Skin of body (tissue), 2 donors: ENCODE measurements around the gene PYROXD2. TPM values are rescaled to one million over a fixed set of nuclear protein-coding genes. Genes with fewer than 3 reads are reported as not detected.

Experiments
- DNase-seq: peaks from one replicate; lab custom pipeline; 2025; lab: John Stamatoyannopoulos, UW
- total RNA-seq: library from RNA; depleted of rRNA; stranded (reverse); fragments of >200 nt; gene quantifications from one replicate; pipeline ENCODE4 v1.2.3, GENCODE V29; 2014

PYROXD2 gene
- total RNA-seq, 1 donor from 2014 or later: 9.2 TPM

- DNase-seq: no peak
Measured at GRCh38 chr10:98435178-98435577, 20.2 kb upstream of the PYROXD2 start.

DNA sequence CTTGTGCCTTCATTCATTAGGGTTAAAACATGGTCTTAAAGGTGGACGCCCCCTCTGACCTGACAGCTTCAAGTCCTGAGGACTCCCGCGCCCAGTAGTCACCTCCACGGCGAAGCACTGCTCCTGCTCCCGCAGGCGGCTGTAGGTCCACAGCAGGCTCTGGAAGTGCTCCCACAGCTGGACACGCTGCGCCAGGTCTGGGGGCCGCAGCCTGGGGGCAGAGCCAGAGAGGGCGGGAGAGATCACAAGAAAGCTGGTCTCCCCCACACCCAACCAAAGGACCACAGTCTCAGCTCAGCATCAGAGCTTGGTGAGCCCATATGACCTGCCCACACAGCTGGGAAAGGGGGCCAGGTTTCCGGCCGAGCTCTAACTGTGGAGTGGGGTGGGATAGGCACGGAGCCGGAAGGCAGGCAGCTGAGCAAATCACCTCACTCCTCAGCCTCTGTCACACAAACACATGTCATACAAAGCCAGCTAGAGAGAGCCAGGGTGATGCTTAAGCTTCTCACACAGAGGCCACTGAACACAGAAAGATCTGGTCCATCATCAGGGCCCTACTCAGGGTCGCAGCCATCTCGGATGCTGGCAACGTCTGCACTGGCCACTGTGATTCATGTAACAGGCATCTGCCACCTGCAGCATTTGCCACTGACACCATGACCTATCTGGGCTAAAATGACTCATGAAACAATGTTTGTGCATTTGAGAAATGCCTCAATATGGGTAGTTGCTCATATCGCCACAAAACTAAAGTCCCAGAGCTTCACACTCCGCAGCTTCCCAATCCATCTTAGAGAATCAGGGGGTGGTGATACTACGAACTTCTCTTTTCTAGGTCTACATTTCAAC is 19.1 kb upstream of the PYROXD2 start:
- no peak for DNase-seq

DNA sequence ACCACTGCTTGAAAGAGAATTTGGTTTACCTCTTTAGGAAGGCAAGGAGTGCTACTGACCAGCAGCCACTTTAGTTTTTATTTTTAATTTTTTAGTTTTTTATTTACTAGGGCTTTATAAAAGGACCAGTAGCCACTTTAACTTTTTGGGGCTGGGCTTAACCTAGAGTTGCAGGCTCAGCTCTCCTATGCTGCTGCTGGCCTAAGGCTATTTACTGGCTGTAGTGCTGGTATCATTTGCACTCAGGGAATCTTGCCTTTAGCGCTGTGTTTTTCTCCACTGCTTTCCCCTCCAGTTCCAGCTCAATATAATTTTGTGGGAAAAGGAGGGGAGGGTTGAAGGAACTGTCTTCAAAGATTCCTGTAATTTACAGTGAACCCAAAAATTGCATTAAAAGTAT is 18.4 kb upstream of the PYROXD2 start:
- DNase-seq: no peak

DNA sequence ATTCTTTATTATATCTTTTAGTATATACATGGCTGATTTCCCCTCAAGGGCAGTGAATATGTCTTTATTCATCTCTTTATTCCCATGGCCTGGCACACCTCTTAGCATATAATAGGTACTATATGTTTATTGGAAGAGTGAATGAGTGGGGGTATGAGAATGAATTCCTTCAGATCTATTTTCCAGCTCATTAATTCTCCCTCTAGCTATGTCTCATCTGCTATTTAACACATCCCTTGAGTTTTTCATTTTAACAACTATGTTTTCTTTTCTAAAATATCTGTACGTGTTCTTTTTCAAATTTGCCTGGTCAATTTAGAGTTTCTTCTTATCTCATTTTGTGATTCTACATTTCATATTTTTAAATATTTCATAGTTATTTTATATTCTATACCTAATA is 17.3 kb upstream of the PYROXD2 start:
- no peak for DNase-seq

GRCh38 chr10:98431016-98431415 is 16.0 kb upstream of the PYROXD2 start:
- no peak for DNase-seq

DNA sequence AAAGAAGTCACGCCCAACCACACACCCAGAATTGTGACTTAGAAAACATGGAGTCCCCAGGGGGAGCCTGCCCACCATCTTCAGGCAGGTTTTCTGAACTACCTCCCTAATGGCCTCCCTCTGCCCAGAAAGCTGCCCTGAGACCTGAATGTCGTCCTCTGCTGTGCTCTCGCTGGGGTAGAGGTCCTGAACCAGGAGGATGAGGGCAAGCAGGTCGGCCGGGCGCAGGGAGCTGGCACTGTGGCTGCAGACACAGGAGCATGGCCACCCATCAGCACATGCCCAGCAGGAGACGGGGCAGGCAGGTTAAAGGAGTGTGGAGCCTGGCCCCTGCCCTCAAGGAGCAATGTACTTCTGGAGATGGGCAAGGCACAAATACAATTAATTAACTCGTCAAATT is 15.4 kb upstream of the PYROXD2 start:
- no peak for DNase-seq

DNA sequence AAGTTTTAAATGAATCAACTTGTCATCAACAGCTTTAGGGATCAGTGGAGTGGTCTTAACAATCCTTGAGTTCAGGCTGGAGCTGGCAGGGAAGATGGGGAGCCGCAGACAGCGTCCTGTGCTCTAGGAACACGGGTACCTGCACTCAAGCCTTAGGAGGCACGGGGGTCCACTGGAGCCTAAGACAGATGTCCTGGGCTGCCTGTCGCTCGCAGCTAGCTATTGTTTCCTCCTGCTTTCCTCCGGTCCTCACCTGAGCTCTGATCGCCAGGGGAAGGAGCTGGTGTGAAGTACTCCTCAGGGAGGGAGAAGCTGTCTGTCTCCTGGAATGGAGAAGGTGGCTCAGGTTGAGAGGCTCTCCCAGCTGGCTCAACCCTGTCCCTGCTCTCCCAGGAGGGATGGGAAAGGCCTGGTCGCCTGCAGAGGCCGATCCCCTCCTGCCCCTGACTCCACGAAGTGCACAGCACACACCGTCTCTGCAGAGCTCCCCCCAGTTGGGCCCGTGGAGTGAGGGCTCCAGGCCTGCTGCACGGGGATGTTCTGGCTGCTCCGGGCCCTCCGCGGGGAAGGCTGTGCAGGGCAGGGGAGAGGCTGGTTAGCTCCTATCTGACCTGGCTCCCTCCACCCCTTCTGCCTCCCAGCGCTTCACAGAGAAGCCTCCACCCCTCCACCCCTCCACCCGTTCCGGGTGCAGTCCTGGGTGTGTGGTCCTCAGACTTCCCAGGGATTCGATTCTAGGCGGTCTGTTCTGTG is 14.5 kb upstream of the PYROXD2 start:
- DNase-seq: no peak

DNA sequence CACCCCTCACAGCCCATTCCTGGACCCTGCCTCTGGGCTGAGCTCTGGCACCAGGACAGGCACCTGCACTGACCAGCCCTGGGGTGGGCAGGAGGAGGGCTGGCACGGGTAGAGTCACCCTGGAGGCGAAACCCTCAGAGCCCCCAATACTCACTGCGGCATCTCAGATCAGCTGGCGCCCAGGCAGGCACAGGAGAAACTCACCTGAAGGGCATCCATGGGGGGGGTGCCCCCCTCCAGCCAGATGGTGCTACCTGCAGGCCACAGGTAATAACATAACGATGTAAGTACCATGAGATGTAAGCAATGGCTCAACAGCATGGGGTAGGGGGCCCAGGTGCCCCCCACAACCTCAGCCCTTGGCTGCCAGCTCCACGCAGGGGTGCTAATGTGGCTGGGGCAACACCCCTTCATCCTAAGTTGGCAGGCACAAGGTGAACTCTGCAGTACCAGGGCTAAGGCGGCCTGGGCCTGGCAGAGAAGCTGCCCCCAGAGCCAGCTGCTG is 12.1 kb upstream of the PYROXD2 start:
- DNase-seq: no peak

GRCh38 chr10:98425511-98426352 is 10.8 kb upstream of the PYROXD2 start:
- no peak for DNase-seq

- DNase-seq: no peak
Measured at GRCh38 chr10:98424295-98425254, 9.6 kb upstream of the PYROXD2 start.

- DNase-seq: no peak
Measured at GRCh38 chr10:98423691-98424120, 8.7 kb upstream of the PYROXD2 start.

DNA sequence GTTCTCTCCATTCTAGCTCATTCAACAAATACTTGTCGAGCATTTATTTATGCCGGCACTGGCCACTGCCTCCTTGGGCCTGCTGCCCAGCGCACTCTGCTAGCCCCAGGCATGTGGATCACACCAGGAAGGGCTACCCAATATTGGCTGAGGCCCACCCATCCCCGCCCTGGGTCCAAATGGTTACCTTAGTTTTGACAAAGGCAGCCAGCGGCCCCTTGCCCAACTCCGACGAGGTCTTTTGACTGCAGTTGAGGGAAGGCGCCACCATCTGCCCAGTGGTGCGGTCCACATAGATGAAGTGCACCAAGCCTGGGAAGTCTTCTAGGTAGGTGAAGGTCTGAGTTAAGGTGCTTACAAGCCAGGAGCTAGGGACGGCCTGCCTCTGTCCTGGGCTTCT is 7.2 kb upstream of the PYROXD2 start:
- no peak for DNase-seq

- DNase-seq: no peak
Measured at GRCh38 chr10:98420786-98421185, 5.8 kb upstream of the PYROXD2 start.

DNA sequence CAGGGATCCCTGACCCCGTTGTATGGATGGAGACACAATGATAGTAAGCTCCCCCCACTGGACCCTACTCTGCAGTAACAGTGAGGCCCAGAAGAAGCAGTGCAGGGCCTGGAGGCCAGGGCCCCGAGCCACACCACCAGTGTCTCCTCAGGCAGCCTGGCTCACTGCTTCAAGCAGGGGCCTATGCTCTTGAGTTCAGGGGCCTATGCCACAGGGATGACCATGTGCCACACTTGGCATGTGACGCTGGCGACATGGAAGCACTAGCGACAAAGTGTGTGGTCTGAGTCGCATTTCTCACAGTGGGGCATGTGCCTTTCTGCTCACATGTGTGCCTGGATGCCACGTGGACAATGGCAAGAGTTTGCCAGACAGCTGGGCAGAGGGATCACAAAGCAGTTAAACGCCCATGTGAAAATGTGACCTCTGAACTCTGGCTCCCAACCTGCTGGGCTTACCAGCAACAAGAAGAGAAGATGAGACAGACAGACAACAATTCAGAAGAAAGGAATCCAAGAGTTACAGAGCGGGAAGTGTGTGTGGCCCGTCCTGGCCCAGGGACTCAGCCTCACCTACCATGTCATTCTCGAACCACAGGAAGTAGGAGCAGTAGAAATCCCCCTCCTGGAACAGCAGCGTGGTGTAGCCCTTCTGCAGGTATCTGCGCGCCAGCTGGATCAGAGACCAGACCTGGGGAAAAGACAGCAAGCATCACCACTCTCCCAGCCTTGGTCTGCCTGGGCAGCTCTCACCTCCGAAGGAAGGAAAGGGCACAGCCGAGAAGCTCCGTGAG is 4.7 kb upstream of the PYROXD2 start:
- no peak for DNase-seq

GRCh38 chr10:98418665-98419468 is 3.9 kb upstream of the PYROXD2 start:
- no peak for DNase-seq

DNA sequence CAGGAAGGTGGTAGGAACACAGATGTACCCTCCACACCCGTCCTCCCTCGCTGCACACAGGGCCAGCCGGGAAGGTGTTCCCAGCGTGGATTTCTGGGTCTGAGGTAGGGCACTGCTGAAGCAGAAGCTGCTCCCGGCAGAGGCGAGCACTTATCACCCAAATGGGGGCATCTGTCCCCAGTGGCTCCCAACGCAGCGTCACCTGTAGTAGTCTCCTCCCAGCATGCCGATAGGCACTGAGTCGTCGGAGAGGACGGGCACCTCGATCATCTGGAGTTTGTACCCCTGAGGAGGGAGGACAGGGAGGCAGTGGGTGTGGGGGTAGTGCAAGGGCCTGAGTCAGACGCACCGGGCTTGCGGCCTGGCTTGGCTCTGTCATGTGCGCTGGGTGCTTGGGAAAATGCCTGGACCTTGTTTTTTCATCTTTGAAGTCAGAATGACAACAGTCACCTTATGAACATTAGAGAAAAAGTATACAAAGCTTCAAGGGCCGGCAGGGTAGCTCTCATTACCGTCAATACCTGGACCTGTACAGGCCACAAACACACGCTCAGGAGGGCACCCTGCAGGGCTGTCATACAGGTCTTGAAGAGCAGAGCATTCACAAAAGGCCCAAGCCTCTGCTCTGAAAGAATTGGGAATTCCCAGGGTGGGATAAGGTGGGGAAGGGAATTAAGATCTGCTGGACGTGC is 3.1 kb upstream of the PYROXD2 start:
- no peak for DNase-seq

DNA sequence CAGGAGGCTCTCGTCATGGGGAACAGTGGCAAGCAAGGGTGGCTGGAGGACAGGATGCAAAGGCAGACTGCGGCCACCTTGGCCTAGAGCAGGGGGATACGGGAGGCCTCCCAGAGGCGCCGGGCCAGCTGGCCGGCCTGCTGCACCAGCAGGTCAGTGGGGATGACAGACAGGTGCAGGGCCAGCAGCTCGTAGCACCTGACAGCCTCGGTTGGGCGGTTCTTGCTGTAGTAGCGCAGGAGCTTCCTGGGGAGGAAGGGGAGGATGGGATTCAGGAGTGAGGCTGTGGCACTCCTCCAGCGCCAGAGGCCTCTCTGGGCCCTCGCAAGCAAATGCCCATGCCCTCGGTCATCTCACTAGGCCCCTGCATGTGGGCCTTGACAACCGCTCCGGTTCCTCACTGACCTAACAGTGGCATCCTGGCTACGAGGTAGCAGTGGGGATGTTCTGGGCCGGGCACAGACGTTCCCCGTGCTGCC is 2.5 kb upstream of the PYROXD2 start:
- DNase-seq: no peak
